ENCODE measurements around the gene OR52E2.

- TF ChIP-seq ARNT (IDR thresholded peaks at IDR 0.05) (no peak), NFRKB (IDR thresholded peaks at IDR 0.05) (no peak), FOXA1 (IDR thresholded peaks at IDR 0.05) (no peak), ELF4 (IDR thresholded peaks at IDR 0.05) (no peak), SP1 (IDR thresholded peaks at IDR 0.05) (no peak), BHLHE40 (IDR thresholded peaks at IDR 0.05; ENCODE audit: borderline replicate concordance) (no peak), FOXK2 (IDR thresholded peaks at IDR 0.05) (no peak)
Observed at GRCh38 chr11:5036669-5037068, 22.8 kb downstream of the OR52E2 start.

All from HEK293T (cell line).